Measurements from ENCODE around the gene SCARF2.
A peak's percentile ranks its signal among the peaks of the same experiment; 100 is the strongest.

Gene SCARF2

DNA sequence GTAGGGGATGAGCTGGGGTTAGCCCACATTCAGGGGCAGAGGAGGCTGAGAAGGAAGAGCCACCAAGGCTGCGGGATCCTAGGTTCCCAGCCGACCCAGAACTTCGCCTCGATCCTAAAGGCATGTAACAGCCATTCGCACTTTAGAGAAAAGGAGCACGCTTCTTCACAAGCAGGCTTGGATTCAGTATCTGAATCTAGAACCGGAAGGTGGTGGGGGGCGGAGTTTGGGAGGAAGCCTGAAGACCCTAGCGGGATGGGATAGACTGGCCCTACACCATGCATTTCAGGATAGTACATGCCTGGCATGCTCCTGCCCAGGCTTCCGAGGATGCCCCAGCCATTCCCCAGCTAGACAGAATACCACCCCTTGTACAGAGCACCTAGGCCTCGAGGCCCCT lies 4.4 kb downstream of the SCARF2 start:
- no peak overlapping the region for H3K4me3 ChIP-seq (ENCODE audit: low read length)
- DNase-seq (ENCODE audit: low read depth): no peak
- TF ChIP-seq, protein P1, sequence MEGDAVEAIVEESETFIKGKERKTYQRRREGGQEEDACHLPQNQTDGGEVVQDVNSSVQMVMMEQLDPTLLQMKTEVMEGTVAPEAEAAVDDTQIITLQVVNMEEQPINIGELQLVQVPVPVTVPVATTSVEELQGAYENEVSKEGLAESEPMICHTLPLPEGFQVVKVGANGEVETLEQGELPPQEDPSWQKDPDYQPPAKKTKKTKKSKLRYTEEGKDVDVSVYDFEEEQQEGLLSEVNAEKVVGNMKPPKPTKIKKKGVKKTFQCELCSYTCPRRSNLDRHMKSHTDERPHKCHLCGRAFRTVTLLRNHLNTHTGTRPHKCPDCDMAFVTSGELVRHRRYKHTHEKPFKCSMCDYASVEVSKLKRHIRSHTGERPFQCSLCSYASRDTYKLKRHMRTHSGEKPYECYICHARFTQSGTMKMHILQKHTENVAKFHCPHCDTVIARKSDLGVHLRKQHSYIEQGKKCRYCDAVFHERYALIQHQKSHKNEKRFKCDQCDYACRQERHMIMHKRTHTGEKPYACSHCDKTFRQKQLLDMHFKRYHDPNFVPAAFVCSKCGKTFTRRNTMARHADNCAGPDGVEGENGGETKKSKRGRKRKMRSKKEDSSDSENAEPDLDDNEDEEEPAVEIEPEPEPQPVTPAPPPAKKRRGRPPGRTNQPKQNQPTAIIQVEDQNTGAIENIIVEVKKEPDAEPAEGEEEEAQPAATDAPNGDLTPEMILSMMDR (conservative IDR thresholded peaks at IDR 0.05; ENCODE audit: low read depth, low read length): no peak

DNA sequence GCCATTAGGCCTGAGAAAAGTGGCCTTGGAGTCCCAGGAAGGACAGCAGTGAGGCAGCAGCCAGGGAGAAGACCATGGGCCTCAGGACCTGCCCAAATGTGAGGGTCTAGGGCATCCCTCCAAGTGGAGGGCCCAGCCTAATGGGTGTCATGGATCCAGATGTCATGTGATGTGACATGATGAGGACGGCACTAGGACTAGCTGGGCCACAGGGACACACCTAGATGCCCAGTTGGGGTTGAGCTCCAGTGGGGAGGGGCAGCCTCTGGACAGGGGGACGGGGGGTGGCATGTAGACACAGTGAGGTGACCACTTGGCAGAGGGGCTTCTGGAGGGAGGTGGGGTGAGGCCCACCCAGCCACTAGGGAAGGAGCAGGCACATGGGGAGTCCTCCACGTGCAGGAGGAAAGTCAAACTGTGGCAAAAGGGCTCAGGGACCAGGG lies 5.4 kb downstream of the SCARF2 start:
- DNase-seq (ENCODE audit: low read depth): no peak
- H3K4me3 ChIP-seq (ENCODE audit: low read length): no peak overlapping the region
- TF ChIP-seq, protein P1 (conservative IDR thresholded peaks at IDR 0.05; ENCODE audit: low read depth, low read length): no peak

DNA sequence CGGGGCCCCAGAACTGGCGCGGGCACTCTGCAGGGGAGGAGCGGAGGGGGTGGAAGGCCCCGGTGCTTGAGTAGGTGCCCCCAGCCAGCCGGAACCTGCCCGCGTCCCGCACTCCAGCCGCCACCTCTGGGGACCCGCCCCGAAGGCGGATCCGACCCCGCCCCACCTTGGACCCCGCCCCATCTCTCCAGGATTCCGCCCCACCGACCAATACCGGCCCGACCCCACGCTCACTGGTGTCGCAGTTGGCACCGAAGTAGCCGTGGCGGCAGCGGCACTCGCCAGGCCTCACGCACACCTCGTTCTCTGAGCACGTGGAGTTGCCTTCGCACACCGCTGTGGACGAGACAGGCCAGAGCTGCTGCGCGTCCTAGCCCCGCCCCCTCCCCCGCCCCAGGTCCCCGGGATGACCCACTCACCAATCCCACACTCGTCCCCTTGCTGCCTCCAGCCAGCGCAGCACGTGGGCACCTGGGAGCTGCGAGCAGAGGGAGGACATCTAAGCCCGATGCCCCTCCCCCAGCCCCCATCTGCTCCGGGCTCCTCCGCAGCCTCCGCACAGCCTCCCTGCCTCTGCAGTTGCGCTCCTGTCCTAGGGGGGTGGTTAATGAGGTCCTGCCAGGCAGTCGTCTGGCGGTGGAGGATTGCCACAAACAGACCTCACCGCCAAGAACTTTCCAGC lies 6.0 kb downstream of the SCARF2 start:
- peak overlapping the region; percentile 19 for H3K4me3 ChIP-seq (ENCODE audit: low read length)
- TF ChIP-seq, protein P1 (conservative IDR thresholded peaks at IDR 0.05; ENCODE audit: low read depth, low read length): no peak
- no peak for DNase-seq (ENCODE audit: low read depth)

DNA sequence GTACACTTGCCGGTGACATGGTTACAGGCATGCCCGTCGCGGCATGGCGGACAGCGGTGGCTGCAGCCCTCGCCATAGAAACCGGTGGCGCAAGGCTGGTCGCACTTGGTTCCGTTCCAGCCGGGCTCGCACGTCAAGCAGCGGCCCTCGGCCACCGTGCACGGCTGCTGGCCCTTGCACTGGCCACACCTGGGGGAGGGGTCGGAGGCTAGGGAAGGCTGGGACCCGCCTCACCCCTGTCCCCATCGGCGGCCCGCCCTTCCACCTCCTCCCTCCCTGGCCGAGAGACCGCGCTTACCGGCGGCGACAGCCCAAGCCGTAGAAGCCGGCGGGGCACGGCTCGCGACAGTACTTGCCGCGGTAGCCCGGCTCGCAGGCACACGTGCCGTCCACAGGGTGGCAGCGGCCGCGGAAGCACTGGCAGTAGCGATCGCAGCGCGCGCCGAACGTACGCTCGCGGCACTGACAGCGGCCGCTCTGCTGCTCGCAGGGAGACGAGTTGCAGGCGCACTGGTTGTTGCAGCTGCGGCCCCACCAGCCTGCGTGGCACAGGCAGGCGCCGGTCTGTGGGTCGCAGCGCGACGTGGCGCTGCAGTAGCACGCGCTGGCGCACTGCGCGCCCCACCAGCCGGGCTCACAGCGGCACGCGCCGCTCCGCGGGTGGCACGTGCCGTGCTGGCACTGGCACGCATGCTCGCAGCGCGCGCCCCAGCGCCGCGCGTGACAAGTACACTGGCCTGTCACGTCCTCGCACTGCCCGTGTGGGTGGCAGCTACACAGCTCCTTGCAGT lies 6.7 kb downstream of the SCARF2 start:
- peak overlapping the region; percentile 19 for H3K4me3 ChIP-seq (ENCODE audit: low read length)
- no peak for DNase-seq (ENCODE audit: low read depth)

DNA sequence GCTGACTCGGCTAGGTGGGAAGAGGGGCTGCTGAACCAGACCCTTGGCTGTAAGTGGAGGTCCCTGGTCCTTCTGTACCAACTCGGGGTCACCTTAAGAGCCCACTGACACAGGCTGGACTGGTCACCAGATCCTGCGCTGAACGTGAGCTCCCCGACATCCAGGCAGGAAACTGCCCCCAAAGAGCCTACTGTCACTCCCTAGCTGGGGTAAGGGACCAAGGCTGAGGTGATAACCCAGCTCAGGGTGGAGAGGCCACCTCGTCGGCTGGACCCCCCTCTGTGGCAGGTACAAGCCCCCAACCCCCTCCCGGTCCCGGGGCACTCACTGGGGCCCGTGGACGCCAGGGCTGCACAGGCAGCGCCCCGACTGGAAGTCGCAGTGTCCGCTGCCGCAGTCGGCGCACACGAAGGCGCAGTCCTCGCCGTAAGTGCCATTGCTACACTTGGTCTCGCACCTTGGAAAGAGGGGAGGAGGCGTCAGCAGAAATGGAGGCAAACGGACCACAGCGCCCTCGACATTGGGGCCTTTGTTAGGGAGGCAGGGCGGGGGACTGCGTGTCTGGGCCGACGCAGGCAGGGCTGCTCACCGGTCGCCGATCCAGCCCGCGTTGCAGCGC lies 7.4 kb downstream of the SCARF2 start:
- TF ChIP-seq, protein P1 (conservative IDR thresholded peaks at IDR 0.05; ENCODE audit: low read depth, low read length): no peak
- no peak for DNase-seq (ENCODE audit: low read depth)
- no peak overlapping the region for H3K4me3 ChIP-seq (ENCODE audit: low read length)

More for the DNA sequence above, 6.7 kb downstream of the SCARF2 start:
- TF ChIP-seq, protein P1 (conservative IDR thresholded peaks at IDR 0.05; ENCODE audit: low read depth, low read length): peak; percentile 43

DNA sequence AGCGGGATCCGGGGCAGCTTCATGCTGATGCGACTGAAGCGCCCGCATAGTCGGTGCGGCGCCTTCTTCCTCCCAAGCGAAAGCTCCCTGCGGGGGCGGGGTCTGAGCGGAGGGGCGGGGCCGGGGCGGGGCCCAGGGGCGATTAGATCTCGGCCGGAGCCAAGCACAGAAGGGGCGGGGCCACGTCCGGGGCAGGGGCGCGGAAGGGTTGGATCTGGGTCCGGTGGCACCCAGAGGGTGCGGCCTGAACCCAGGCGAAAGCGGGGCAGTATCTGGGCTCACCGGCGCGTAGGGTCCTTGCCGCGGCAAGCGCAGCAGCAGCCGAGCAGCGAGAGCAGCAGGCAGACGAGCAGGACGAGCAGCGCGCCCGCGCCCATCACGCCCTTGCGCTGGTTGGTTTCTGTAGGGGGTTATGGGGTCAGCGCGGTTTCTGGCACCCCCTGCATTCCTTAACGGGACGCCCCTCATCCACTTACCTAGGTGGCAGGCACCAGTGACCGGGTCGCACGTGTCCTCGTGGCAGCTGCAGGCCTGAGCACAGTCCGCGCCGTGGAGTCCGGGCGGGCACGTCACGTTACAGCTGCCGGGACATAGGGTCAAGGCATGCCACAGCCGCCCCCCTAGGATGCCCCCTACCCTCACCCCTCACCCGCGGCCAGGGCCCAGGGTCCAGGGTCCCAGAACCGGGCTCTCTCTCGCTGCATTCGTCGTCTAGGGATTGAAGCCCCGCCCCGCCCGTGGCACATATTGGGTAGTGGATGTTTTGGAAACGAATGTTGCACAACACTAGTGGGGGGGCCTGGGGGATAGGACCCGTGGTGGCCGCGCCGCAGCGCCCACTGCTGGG lies 8.1 kb downstream of the SCARF2 start:
- TF ChIP-seq, protein P1 (conservative IDR thresholded peaks at IDR 0.05; ENCODE audit: low read depth, low read length): no peak
- H3K4me3 ChIP-seq (ENCODE audit: low read length): no peak overlapping the region
- no peak for DNase-seq (ENCODE audit: low read depth)

Measured in retinal pigment epithelial cell (primary cell).